ENCODE measurements around the gene NBAS. TPM values are rescaled to one million over a fixed set of nuclear protein-coding genes. Genes with fewer than 3 reads are reported as not detected.

The NBAS gene
- total RNA-seq, 1 experiment from 2014 or later = 32.5 TPM

DNA sequence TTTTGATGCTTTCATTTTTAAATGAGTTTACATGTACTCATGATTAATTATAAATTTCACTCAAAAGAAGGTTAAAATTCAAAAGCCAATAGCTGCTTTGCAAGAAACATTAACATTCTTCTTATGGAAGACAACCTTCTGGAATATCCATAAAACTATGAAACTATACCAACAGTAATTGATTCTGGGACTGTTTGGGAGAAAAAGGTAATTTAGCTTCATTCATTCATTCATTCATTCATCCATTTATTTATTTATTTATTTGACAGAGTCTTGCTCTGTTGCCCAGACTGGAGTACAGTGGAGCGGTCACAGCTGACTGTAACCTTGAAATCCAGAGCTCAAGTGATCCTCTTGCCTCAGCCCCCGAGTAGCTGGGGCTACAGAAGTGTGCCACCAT lies 110.3 kb downstream of the NBAS start:
- Histone ChIP-seq H4K91ac (ENCODE audit: insufficient read length, low read depth, low read length) (no peak overlapping the region), H2BK15ac (ENCODE audit: low read depth, low read length) (no peak overlapping the region), H3K23ac (ENCODE audit: insufficient read length, low read depth, low read length) (no peak overlapping the region), H3K79me2 (ENCODE audit: insufficient read depth, low read length) (no peaks in the 10 kb centered on the region), H3K18ac (ENCODE audit: insufficient read length, low read depth, low read length) (no peak overlapping the region), H3K4ac (ENCODE audit: low read depth, low read length) (no peak overlapping the region), H3K4me2 (ENCODE audit: insufficient read depth, insufficient read length, low read length) (no peak overlapping the region), H2BK5ac (ENCODE audit: insufficient read length, low read length) (no peak overlapping the region), H3K56ac (ENCODE audit: insufficient read length, low read depth, low read length) (no peak overlapping the region), H3K4me1 (ENCODE audit: insufficient read depth, low read length) (no peaks in the 10 kb centered on the region), H4K8ac (replicated peaks; ENCODE audit: insufficient read length, low read depth, low read length) (no peak overlapping the region), H3K23me2 (ENCODE audit: insufficient read length, low read depth, low read length, poor library complexity, severe bottlenecking) (no peaks in the 10 kb centered on the region), H2AK5ac (ENCODE audit: insufficient read length, low read length) (no peak overlapping the region), H3K9me3 (ENCODE audit: control insufficient read depth, low read depth, low read length) (no peaks in the 10 kb centered on the region), H2AFZ (ENCODE audit: low read length) (no peak overlapping the region), H4K20me1 (ENCODE audit: control insufficient read depth, insufficient read depth, insufficient read length) (no peaks in the 10 kb centered on the region), H3K9ac (ENCODE audit: extremely low read depth, insufficient read length, low read length) (no peak overlapping the region), H3K79me1 (ENCODE audit: insufficient read depth, low read depth, low read length, poor library complexity, severe bottlenecking) (no peaks in the 10 kb centered on the region), H4K5ac (ENCODE audit: insufficient read length, low read depth, low read length) (no peak overlapping the region), H3K27me3 (ENCODE audit: insufficient read depth, low read length) (no peaks in the 10 kb centered on the region), H2BK120ac (ENCODE audit: low read depth, low read length, poor library complexity, severe bottlenecking) (no peak overlapping the region), H3K27ac (ENCODE audit: insufficient read length, low read depth, low read length) (no peak overlapping the region), H2BK12ac (ENCODE audit: insufficient read length, low read depth, low read length) (no peak overlapping the region), H2BK20ac (ENCODE audit: low read depth, low read length, poor library complexity, severe bottlenecking) (no peak overlapping the region), H3K14ac (ENCODE audit: insufficient read depth, low read length) (no peak overlapping the region), H3T11ph (ENCODE audit: low read length) (no peak overlapping the region)
- TF ChIP-seq, protein P1, sequence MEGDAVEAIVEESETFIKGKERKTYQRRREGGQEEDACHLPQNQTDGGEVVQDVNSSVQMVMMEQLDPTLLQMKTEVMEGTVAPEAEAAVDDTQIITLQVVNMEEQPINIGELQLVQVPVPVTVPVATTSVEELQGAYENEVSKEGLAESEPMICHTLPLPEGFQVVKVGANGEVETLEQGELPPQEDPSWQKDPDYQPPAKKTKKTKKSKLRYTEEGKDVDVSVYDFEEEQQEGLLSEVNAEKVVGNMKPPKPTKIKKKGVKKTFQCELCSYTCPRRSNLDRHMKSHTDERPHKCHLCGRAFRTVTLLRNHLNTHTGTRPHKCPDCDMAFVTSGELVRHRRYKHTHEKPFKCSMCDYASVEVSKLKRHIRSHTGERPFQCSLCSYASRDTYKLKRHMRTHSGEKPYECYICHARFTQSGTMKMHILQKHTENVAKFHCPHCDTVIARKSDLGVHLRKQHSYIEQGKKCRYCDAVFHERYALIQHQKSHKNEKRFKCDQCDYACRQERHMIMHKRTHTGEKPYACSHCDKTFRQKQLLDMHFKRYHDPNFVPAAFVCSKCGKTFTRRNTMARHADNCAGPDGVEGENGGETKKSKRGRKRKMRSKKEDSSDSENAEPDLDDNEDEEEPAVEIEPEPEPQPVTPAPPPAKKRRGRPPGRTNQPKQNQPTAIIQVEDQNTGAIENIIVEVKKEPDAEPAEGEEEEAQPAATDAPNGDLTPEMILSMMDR (conservative IDR thresholded peaks at IDR 0.05) = no peak
- peaks cover under 1 to 2% of the 10 kb centered on the region in 2 experiments; a peak in 3 of 5 replicates for H3K9me3 Mint-ChIP-seq
- H3K4me3 Mint-ChIP-seq = no peak overlapping the region
- no peak overlapping the region for H3K27ac Mint-ChIP-seq
- DNase-seq = no peak
- H3K36me3 Mint-ChIP-seq (ENCODE audit: insufficient read depth in 1 of 3, low read depth in 3 of 3) = peaks cover 6 to 12% (median 6%) of the 10 kb centered on the region in 3 experiments; a peak in 4 of 7 replicates
- WGBS (ENCODE audit: extremely low coverage, insufficient read length, low lambda C conversion rate) = no CpG with 5 or more reads among the region's 2 CpGs
- H3K4me1 Mint-ChIP-seq = peaks cover 7 to 10% of the 10 kb centered on the region in 2 experiments
- no peaks in the 10 kb centered on the region for H3K27me3 Mint-ChIP-seq (ENCODE audit: low read depth)
